Fibroblast of lung (primary cell): ENCODE results near the gene ITM2B. TPM values are rescaled to one million over a fixed set of nuclear protein-coding genes. Genes with fewer than 3 reads are reported as not detected.

Experiments
- DNase-seq, 2 donors: peaks; one replicate each; pipeline versions ENCODE4 v3.0.0 to v3.0.0-alpha.2; 2010; ENCODE audit warnings: low read depth in 2 of 2
- H2AFZ ChIP-seq: 2 replicates; pipeline ENCODE4 v1.5.1; 2012; ENCODE audit warnings: low read length, control low read depth, inconsistent platforms
- H3K27ac ChIP-seq: 2 replicates; pipeline ENCODE4 v1.5.1; 2011; ENCODE audit warnings: low read length, control low read depth; ENCODE audit not compliant: insufficient read depth
- H3K27me3 ChIP-seq: 2 replicates; pipeline ENCODE4 v1.5.1; 2011; ENCODE audit warnings: mild to moderate bottlenecking, low read length; ENCODE audit not compliant: control insufficient read depth, insufficient read depth
- H3K36me3 ChIP-seq: 2 replicates; pipeline ENCODE4 v1.5.1; 2011; ENCODE audit warnings: low read length; ENCODE audit not compliant: control insufficient read depth, insufficient read depth
- H3K4me1 ChIP-seq: 2 replicates; pipeline ENCODE4 v1.5.1; 2011; ENCODE audit warnings: low read length; ENCODE audit not compliant: control insufficient read depth, insufficient read depth; ENCODE audit errors: extremely low read depth
- H3K4me2 ChIP-seq: 2 replicates; pipeline ENCODE4 v1.5.1; 2011; ENCODE audit warnings: low read length, control low read depth; ENCODE audit not compliant: insufficient read depth; ENCODE audit errors: extremely low read depth
- H3K4me3 ChIP-seq, 4 experiments: fragments of 200-600 bp in 1 of 4; sonication (generic) in 1 of 4; replicated peaks in 1 of 4; 2 replicates each; pipeline ENCODE4 v1.5.1; 2011 to 2016; ENCODE audit warnings: low read length in 4 of 4, low read depth in 3 of 4, mild to moderate bottlenecking in 3 of 4, control low read depth in 2 of 4, inconsistent platforms in 1 of 4, mixed read lengths in 1 of 4; ENCODE audit not compliant: insufficient read depth in 1 of 4; ENCODE audit errors: control extremely low read depth in 1 of 4
- H3K79me2 ChIP-seq: 2 replicates; pipeline ENCODE4 v1.5.1; 2012; ENCODE audit warnings: mild to moderate bottlenecking, low read length, inconsistent platforms; ENCODE audit not compliant: control insufficient read depth, insufficient read depth
- H3K9ac ChIP-seq: 2 replicates; pipeline ENCODE4 v1.5.1; 2011; ENCODE audit warnings: mild to moderate bottlenecking, low read length, control low read depth; ENCODE audit not compliant: insufficient read depth
- H3K9me3 ChIP-seq: 2 replicates; pipeline ENCODE4 v1.5.1; 2012; ENCODE audit warnings: low read depth, low read length; ENCODE audit not compliant: control insufficient read depth, insufficient read depth
- H4K20me1 ChIP-seq: 2 replicates; pipeline ENCODE4 v1.5.1; 2011; ENCODE audit warnings: low read length; ENCODE audit not compliant: control insufficient read depth, insufficient read depth; ENCODE audit errors: extremely low read depth
- EZH2 ChIP-seq: IDR thresholded peaks from 2 replicates; pipeline ENCODE4 v1.5.1; 2012; ENCODE audit warnings: low read length, control low read depth, mild to moderate bottlenecking; ENCODE audit errors: missing control alignments
- polyA plus RNA-seq, 2 donors: library from polyadenylated mRNA; depleted of rRNA in 1 of 2; stranded (reverse) in 1 of 2; unstranded in 1 of 2; fragments of >200 nt; gene quantifications; 2 replicates each; pipeline ENCODE4 v1.2.1, GENCODE V29; 2011 to 2012; ENCODE audit warnings: missing spikeins in 1 of 2
- total RNA-seq: library from RNA; depleted of rRNA; stranded (reverse); fragments of >200 nt; gene quantifications from 2 replicates; pipeline ENCODE4 v1.2.1, GENCODE V29; 2014
- TF ChIP-seq, protein P1 (sequence below), 2 donors: IDR thresholded peaks in 1 of 2; conservative IDR thresholded peaks in 1 of 2; 1 replicate in 1 of 2; 2 replicates in 1 of 2; pipeline ENCODE4 v1.5.1; 2011 to 2012; ENCODE audit warnings: low read length in 2 of 2, control low read depth in 1 of 2, inconsistent platforms in 1 of 2, low read depth in 1 of 2, mild to moderate bottlenecking in 1 of 2

ITM2B gene
- total and polyA plus RNA-seq, 2 donors (not counting 1 experiment from before 2014, with no cell fraction given), result 117 to 645 TPM

DNA sequence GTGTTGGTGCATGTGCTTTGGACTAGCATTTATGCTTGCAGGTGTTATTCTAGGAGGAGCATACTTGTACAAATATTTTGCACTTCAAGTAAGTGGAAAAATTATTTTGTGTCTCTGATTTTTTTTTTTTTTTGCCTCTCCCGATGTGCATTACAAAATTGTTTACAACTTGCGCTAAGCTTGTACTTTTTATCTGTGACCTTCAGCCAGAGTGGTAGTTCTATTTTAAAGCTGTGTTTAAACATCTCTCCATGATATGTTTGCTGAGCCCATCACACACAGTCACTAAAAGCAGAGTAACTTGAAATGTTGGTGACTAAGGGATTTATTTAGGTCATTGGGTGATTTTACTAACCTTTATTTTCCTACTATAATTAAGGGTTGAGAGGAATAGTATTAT is 20.8 kb downstream of the ITM2B start:
- no peaks in the 10 kb centered on the region for H4K20me1 ChIP-seq
- no peaks in the 10 kb centered on the region for H3K9me3 ChIP-seq
- peak in 1 of 2 donors; percentile 72 for DNase-seq
- no peak overlapping the region for H3K9ac ChIP-seq
- H2AFZ ChIP-seq, result no peak overlapping the region
- no peak overlapping the region for H3K27ac ChIP-seq
- peaks cover 7% of the 10 kb centered on the region for H3K79me2 ChIP-seq
- TF ChIP-seq EZH2, result no peak
- TF ChIP-seq, protein P1, sequence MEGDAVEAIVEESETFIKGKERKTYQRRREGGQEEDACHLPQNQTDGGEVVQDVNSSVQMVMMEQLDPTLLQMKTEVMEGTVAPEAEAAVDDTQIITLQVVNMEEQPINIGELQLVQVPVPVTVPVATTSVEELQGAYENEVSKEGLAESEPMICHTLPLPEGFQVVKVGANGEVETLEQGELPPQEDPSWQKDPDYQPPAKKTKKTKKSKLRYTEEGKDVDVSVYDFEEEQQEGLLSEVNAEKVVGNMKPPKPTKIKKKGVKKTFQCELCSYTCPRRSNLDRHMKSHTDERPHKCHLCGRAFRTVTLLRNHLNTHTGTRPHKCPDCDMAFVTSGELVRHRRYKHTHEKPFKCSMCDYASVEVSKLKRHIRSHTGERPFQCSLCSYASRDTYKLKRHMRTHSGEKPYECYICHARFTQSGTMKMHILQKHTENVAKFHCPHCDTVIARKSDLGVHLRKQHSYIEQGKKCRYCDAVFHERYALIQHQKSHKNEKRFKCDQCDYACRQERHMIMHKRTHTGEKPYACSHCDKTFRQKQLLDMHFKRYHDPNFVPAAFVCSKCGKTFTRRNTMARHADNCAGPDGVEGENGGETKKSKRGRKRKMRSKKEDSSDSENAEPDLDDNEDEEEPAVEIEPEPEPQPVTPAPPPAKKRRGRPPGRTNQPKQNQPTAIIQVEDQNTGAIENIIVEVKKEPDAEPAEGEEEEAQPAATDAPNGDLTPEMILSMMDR (conservative IDR thresholded peaks at IDR 0.05 in 1 of 2, IDR thresholded peaks at IDR 0.05 in 1 of 2; ENCODE audit: low read depth in 1 of 2, low read length in 2 of 2), result no peak
- H3K4me1 ChIP-seq, result no peaks in the 10 kb centered on the region
- H3K4me2 ChIP-seq, result no peak overlapping the region
- H3K4me3 ChIP-seq, result no peak overlapping the region
- H3K27me3 ChIP-seq, result no peaks in the 10 kb centered on the region
- no peaks in the 10 kb centered on the region for H3K36me3 ChIP-seq

DNA sequence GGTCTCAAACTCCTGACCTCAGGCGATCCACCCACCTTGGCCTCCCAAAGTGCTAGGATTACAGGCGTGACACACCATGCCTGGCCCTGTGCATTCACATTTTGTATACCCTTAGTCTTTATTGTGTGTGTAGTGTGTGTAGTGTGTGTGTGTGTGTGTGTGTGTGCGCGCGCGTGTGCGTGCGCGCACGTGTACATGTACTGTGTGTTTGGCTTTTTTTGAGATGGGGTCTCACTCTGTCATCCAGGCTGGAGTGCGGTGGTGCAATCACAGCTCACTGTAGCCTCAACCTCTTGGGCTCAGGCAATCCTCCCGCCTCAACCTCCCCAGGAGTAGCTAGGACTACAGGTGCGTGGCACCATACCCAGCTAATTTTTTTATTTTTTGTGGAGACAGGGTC is 22.1 kb downstream of the ITM2B start:
- TF ChIP-seq, protein P1 (conservative IDR thresholded peaks at IDR 0.05 in 1 of 2, IDR thresholded peaks at IDR 0.05 in 1 of 2; ENCODE audit: low read depth in 1 of 2, low read length in 2 of 2), result no peak
- TF ChIP-seq EZH2, result no peak
- no peaks in the 10 kb centered on the region for H3K9me3 ChIP-seq
- no peak overlapping the region for H3K4me2 ChIP-seq
- H3K79me2 ChIP-seq, result peaks cover 4% of the 10 kb centered on the region
- no peak overlapping the region for H3K27ac ChIP-seq
- no peaks in the 10 kb centered on the region for H3K36me3 ChIP-seq
- no peaks in the 10 kb centered on the region for H4K20me1 ChIP-seq
- DNase-seq, result no peak
- H3K27me3 ChIP-seq, result no peaks in the 10 kb centered on the region
- H3K9ac ChIP-seq, result no peak overlapping the region
- H2AFZ ChIP-seq, result no peak overlapping the region
- H3K4me1 ChIP-seq, result no peaks in the 10 kb centered on the region
- no peak overlapping the region for H3K4me3 ChIP-seq

DNA sequence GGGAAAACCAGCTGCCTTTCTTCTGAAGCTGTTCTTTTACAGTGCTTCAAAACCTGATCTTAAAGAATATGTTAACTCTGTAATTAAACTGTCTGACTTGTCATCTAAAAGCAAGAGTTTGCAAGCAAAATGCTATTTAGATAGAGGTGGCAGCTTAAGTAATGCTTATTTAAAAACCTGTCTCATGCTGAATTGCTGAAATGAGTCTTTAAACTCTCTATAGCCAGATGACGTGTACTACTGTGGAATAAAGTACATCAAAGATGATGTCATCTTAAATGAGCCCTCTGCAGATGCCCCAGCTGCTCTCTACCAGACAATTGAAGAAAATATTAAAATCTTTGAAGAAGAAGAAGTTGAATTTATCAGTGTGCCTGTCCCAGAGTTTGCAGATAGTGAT is 22.9 kb downstream of the ITM2B start:
- H3K27ac ChIP-seq, result no peak overlapping the region
- no peak overlapping the region for H3K9ac ChIP-seq
- H3K79me2 ChIP-seq, result peaks cover 4% of the 10 kb centered on the region
- TF ChIP-seq, protein P1 (conservative IDR thresholded peaks at IDR 0.05 in 1 of 2, IDR thresholded peaks at IDR 0.05 in 1 of 2; ENCODE audit: low read depth in 1 of 2, low read length in 2 of 2), result no peak
- H3K9me3 ChIP-seq, result no peaks in the 10 kb centered on the region
- H3K27me3 ChIP-seq, result no peaks in the 10 kb centered on the region
- H4K20me1 ChIP-seq, result no peaks in the 10 kb centered on the region
- no peak overlapping the region for H3K4me3 ChIP-seq
- H3K36me3 ChIP-seq, result peaks cover 1% of the 10 kb centered on the region
- H3K4me1 ChIP-seq, result no peaks in the 10 kb centered on the region
- peak in 1 of 2 donors; percentile 20 for DNase-seq
- H3K4me2 ChIP-seq, result no peak overlapping the region
- H2AFZ ChIP-seq, result no peak overlapping the region
